ENCODE measurements around the gene NEK1.

NEK1 gene

GRCh38 chr4:169369634-169370033 lies 242.7 kb downstream of the NEK1 start:
- Histone ChIP-seq H3K4me3 (ENCODE audit: low read length in 2 of 2) (no peak overlapping the region), H3K14ac (ENCODE audit: low read length) (no peak overlapping the region), H2BK120ac (ENCODE audit: low read depth, low read length) (no peak overlapping the region), H2AFZ (ENCODE audit: low read length) (no peak overlapping the region), H3K4ac (ENCODE audit: low read length) (no peak overlapping the region), H3K4me1 (ENCODE audit: control insufficient read depth in 2 of 2, insufficient read depth in 1 of 2, low read depth in 1 of 2, low read length in 2 of 2) (no peaks in the 10 kb centered on the region), H2BK5ac (ENCODE audit: low read length) (no peak overlapping the region), H4K8ac (ENCODE audit: low read depth, low read length) (no peak overlapping the region), H2BK15ac (ENCODE audit: low read length) (no peak overlapping the region), H3K23ac (ENCODE audit: low read depth, low read length, poor library complexity) (no peak overlapping the region), H3K9ac (ENCODE audit: low read depth, low read length, poor library complexity) (no peak overlapping the region), H3K79me1 (ENCODE audit: low read depth, low read length) (no peaks in the 10 kb centered on the region), H3K18ac (ENCODE audit: low read length) (no peak overlapping the region), H2AK5ac (ENCODE audit: low read depth, low read length) (no peak overlapping the region), H3K9me3 (replicated peaks in 1 of 2; ENCODE audit: control insufficient read depth in 2 of 2, insufficient read depth in 1 of 2, low read depth in 1 of 2, low read length in 2 of 2) (peaks cover 0 to 2% of the 10 kb centered on the region in 2 donors), H3K27ac (replicated peaks; ENCODE audit: low read length) (no peak overlapping the region), H3K36me3 (replicated peaks in 1 of 2; ENCODE audit: control insufficient read depth in 2 of 2, insufficient read depth in 2 of 2, low read length in 2 of 2) (no peaks in the 10 kb centered on the region), H4K91ac (ENCODE audit: low read depth, low read length, poor library complexity) (no peak overlapping the region), H3K27me3 (ENCODE audit: control insufficient read depth in 3 of 3, insufficient read depth in 3 of 3, low read depth in 1 of 3, low read length in 3 of 3) (no peaks in the 10 kb centered on the region), H2BK12ac (ENCODE audit: low read length) (no peak overlapping the region), H3K4me2 (ENCODE audit: insufficient read depth, low read length, poor library complexity, severe bottlenecking) (no peak overlapping the region)
- no CpG with 5 or more reads among the region's 6 CpGs for WGBS, 2 donors (ENCODE audit: extremely low coverage in 2 of 2, insufficient read length in 2 of 2, insufficient replicate concordance in 1 of 2)
- no peak for DNase-seq (ENCODE audit: low spot score)

DNA sequence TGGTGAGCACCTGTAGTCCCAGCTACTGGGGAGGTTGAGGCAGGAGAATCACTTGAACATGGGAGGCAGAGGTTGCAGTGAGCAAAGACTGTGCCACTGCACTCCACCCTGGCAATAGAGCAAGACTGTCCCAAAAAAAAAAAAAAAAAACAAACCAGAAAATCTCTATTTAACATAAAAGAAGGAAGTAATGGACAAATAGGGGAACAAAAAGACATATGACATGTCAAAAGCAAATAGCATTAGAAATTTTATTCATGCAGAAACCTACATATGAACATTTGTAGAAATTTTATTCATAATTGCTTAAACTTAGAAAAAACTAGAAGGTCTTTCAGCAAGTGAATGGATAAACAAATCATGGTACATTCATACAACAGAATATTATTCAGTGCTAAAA lies 244.6 kb downstream of the NEK1 start:
- Histone ChIP-seq H3K4ac (ENCODE audit: low read length) (no peak overlapping the region), H2BK12ac (ENCODE audit: low read length) (no peak overlapping the region), H3K4me3 (ENCODE audit: low read length in 2 of 2) (no peak overlapping the region), H2AFZ (ENCODE audit: low read length) (no peak overlapping the region), H3K79me1 (ENCODE audit: low read depth, low read length) (no peaks in the 10 kb centered on the region), H4K8ac (ENCODE audit: low read depth, low read length) (no peak overlapping the region), H3K4me1 (ENCODE audit: control insufficient read depth in 2 of 2, insufficient read depth in 1 of 2, low read depth in 1 of 2, low read length in 2 of 2) (no peaks in the 10 kb centered on the region), H2BK120ac (ENCODE audit: low read depth, low read length) (no peak overlapping the region), H3K23ac (ENCODE audit: low read depth, low read length, poor library complexity) (no peak overlapping the region), H3K36me3 (replicated peaks in 1 of 2; ENCODE audit: control insufficient read depth in 2 of 2, insufficient read depth in 2 of 2, low read length in 2 of 2) (no peaks in the 10 kb centered on the region), H3K4me2 (ENCODE audit: insufficient read depth, low read length, poor library complexity, severe bottlenecking) (no peak overlapping the region), H3K27me3 (ENCODE audit: control insufficient read depth in 3 of 3, insufficient read depth in 3 of 3, low read depth in 1 of 3, low read length in 3 of 3) (no peaks in the 10 kb centered on the region), H2BK15ac (ENCODE audit: low read length) (no peak overlapping the region), H3K9me3 (replicated peaks in 1 of 2; ENCODE audit: control insufficient read depth in 2 of 2, insufficient read depth in 1 of 2, low read depth in 1 of 2, low read length in 2 of 2) (peaks cover 0 to 2% of the 10 kb centered on the region in 2 donors), H2BK5ac (ENCODE audit: low read length) (no peak overlapping the region), H3K14ac (ENCODE audit: low read length) (no peak overlapping the region), H3K9ac (ENCODE audit: low read depth, low read length, poor library complexity) (no peak overlapping the region), H2AK5ac (ENCODE audit: low read depth, low read length) (no peak overlapping the region), H3K18ac (ENCODE audit: low read length) (no peak overlapping the region), H4K91ac (ENCODE audit: low read depth, low read length, poor library complexity) (no peak overlapping the region), H3K27ac (replicated peaks; ENCODE audit: low read length) (no peak overlapping the region)
- no peak for DNase-seq (ENCODE audit: low spot score)

GRCh38 chr4:169366821-169367220 lies 245.6 kb downstream of the NEK1 start:
- Histone ChIP-seq H3K4me3 (ENCODE audit: low read length in 2 of 2) (no peak overlapping the region), H3K9me3 (replicated peaks in 1 of 2; ENCODE audit: control insufficient read depth in 2 of 2, insufficient read depth in 1 of 2, low read depth in 1 of 2, low read length in 2 of 2) (peaks cover 0 to 3% of the 10 kb centered on the region in 2 donors), H2AFZ (ENCODE audit: low read length) (no peak overlapping the region), H3K23ac (ENCODE audit: low read depth, low read length, poor library complexity) (no peak overlapping the region), H3K27me3 (ENCODE audit: control insufficient read depth in 3 of 3, insufficient read depth in 3 of 3, low read depth in 1 of 3, low read length in 3 of 3) (no peaks in the 10 kb centered on the region), H2BK12ac (ENCODE audit: low read length) (no peak overlapping the region), H2BK5ac (ENCODE audit: low read length) (no peak overlapping the region), H3K79me1 (ENCODE audit: low read depth, low read length) (no peaks in the 10 kb centered on the region), H4K8ac (ENCODE audit: low read depth, low read length) (no peak overlapping the region), H3K27ac (replicated peaks; ENCODE audit: low read length) (no peak overlapping the region), H3K14ac (ENCODE audit: low read length) (no peak overlapping the region), H4K91ac (ENCODE audit: low read depth, low read length, poor library complexity) (no peak overlapping the region), H3K4me1 (ENCODE audit: control insufficient read depth in 2 of 2, insufficient read depth in 1 of 2, low read depth in 1 of 2, low read length in 2 of 2) (no peaks in the 10 kb centered on the region), H2BK120ac (ENCODE audit: low read depth, low read length) (no peak overlapping the region), H2BK15ac (ENCODE audit: low read length) (no peak overlapping the region), H3K18ac (ENCODE audit: low read length) (no peak overlapping the region), H3K9ac (ENCODE audit: low read depth, low read length, poor library complexity) (no peak overlapping the region), H3K36me3 (replicated peaks in 1 of 2; ENCODE audit: control insufficient read depth in 2 of 2, insufficient read depth in 2 of 2, low read length in 2 of 2) (no peaks in the 10 kb centered on the region), H3K4ac (ENCODE audit: low read length) (no peak overlapping the region), H3K4me2 (ENCODE audit: insufficient read depth, low read length, poor library complexity, severe bottlenecking) (no peak overlapping the region), H2AK5ac (ENCODE audit: low read depth, low read length) (no peak overlapping the region)
- DNase-seq (ENCODE audit: low spot score), result no peak
- no CpG with 5 or more reads among the region's 5 CpGs for WGBS, 2 donors (ENCODE audit: extremely low coverage in 2 of 2, insufficient read length in 2 of 2, insufficient replicate concordance in 1 of 2)

DNA sequence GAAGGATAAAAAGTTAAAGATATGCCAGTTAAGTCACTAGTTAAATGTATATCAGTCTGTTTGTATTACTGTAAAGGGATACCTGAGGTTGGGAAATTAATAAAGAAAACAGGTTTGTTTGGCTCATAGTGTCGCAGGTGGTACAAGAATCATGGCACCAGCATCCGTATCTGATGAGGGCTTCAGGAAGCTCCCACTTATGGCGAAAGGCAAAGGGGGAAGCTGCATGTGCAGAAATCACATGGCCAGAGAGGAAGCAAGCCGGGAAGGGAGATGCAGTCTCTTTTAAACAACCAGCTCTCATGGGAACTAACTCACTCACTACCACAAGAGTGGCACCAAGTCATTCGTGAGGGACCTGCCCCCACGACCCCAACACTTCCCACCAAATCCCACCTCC lies 249.8 kb downstream of the NEK1 start:
- H3K23ac ChIP-seq (ENCODE audit: low read depth, low read length, poor library complexity), result no peak overlapping the region
- no peak overlapping the region for H3K27ac ChIP-seq (replicated peaks; ENCODE audit: low read length)
- H3K9me3 ChIP-seq (replicated peaks in 1 of 2; ENCODE audit: control insufficient read depth in 2 of 2, insufficient read depth in 1 of 2, low read depth in 1 of 2, low read length in 2 of 2), result peaks cover 0 to 3% of the 10 kb centered on the region in 2 donors
- H2AK5ac ChIP-seq (ENCODE audit: low read depth, low read length), result no peak overlapping the region
- no peak overlapping the region for H3K9ac ChIP-seq (ENCODE audit: low read depth, low read length, poor library complexity)
- no peaks in the 10 kb centered on the region for H3K4me1 ChIP-seq (ENCODE audit: control insufficient read depth in 2 of 2, insufficient read depth in 1 of 2, low read depth in 1 of 2, low read length in 2 of 2)
- H4K91ac ChIP-seq (ENCODE audit: low read depth, low read length, poor library complexity), result no peak overlapping the region
- H3K4ac ChIP-seq (ENCODE audit: low read length), result no peak overlapping the region
- no peak overlapping the region for H4K8ac ChIP-seq (ENCODE audit: low read depth, low read length)
- peak overlapping the region; percentile 84 for H2BK12ac ChIP-seq (ENCODE audit: low read length)
- H2BK5ac ChIP-seq (ENCODE audit: low read length), result no peak overlapping the region
- no peak overlapping the region for H2BK120ac ChIP-seq (ENCODE audit: low read depth, low read length)
- H3K14ac ChIP-seq (ENCODE audit: low read length), result no peak overlapping the region
- H2BK15ac ChIP-seq (ENCODE audit: low read length), result no peak overlapping the region
- DNase-seq (ENCODE audit: low spot score), result no peak
- peak overlapping the region; percentile 71 for H3K18ac ChIP-seq (ENCODE audit: low read length)
- H3K27me3 ChIP-seq (ENCODE audit: control insufficient read depth in 3 of 3, insufficient read depth in 3 of 3, low read depth in 1 of 3, low read length in 3 of 3), result no peaks in the 10 kb centered on the region
- H3K79me1 ChIP-seq (ENCODE audit: low read depth, low read length), result no peaks in the 10 kb centered on the region
- H3K36me3 ChIP-seq (replicated peaks in 1 of 2; ENCODE audit: control insufficient read depth in 2 of 2, insufficient read depth in 2 of 2, low read length in 2 of 2), result no peaks in the 10 kb centered on the region
- H2AFZ ChIP-seq (ENCODE audit: low read length), result no peak overlapping the region
- no CpG with 5 or more reads among the region's 6 CpGs for WGBS, 2 donors (ENCODE audit: extremely low coverage in 2 of 2, insufficient read length in 2 of 2, insufficient replicate concordance in 1 of 2)
- no peak overlapping the region for H3K4me2 ChIP-seq (ENCODE audit: insufficient read depth, low read length, poor library complexity, severe bottlenecking)
- H3K4me3 ChIP-seq (ENCODE audit: low read length in 2 of 2), result no peak overlapping the region

All from neuronal stem cell (in vitro differentiated cells).